Endodermal cell (in vitro differentiated cells): ENCODE results near the gene CCDC14. TPM values are rescaled to one million over a fixed set of nuclear protein-coding genes. Genes with fewer than 3 reads are reported as not detected.

Source experiments
- DNase-seq: peaks from one replicate; pipeline ENCODE4 v3.0.0-alpha.2; 2017
- H3K27ac ChIP-seq: 2 replicates; pipeline ENCODE4 v1.5.1; 2013; ENCODE audit warnings: mild to moderate bottlenecking, low read depth, low read length, moderate library complexity
- H3K27me3 ChIP-seq: 2 replicates; pipeline ENCODE4 v1.6.1; 2013; ENCODE audit warnings: mild to moderate bottlenecking, low read length, moderate library complexity; ENCODE audit not compliant: insufficient read depth, control insufficient read depth, poor library complexity, severe bottlenecking
- H3K36me3 ChIP-seq: 2 replicates; pipeline ENCODE4 v1.7.0; 2013; ENCODE audit warnings: mild to moderate bottlenecking, low read length, moderate library complexity; ENCODE audit not compliant: control insufficient read depth, insufficient read depth
- H3K4me1 ChIP-seq: one replicate; pipeline ENCODE4 v1.7.0; 2013; ENCODE audit warnings: low read length; ENCODE audit not compliant: control insufficient read depth, insufficient read depth
- H3K4me3 ChIP-seq: 2 replicates; pipeline ENCODE4 v1.5.1; 2013; ENCODE audit warnings: mild to moderate bottlenecking, low read length, moderate library complexity
- H3K9ac ChIP-seq: 2 replicates; pipeline ENCODE4 v1.6.1; 2013; ENCODE audit warnings: mild to moderate bottlenecking, low read length, moderate library complexity; ENCODE audit not compliant: poor library complexity, severe bottlenecking; ENCODE audit errors: extremely low read depth
- H3K9me3 ChIP-seq: 2 replicates; pipeline ENCODE4 v1.6.1; 2013; ENCODE audit warnings: mild to moderate bottlenecking, low read length, moderate library complexity; ENCODE audit not compliant: control insufficient read depth
- H3K27ac Mint-ChIP-seq: 2 replicates; pipeline ENCODE4 v1.8.0; 2020; ENCODE audit warnings: mixed read lengths
- H3K27me3 Mint-ChIP-seq: 2 replicates; pipeline ENCODE4 v1.8.0; 2021; ENCODE audit warnings: mild to moderate bottlenecking, mixed read lengths; ENCODE audit not compliant: insufficient read depth
- H3K36me3 Mint-ChIP-seq: 2 replicates; pipeline ENCODE4 v1.8.0; 2020; ENCODE audit warnings: low read depth, mixed read lengths
- H3K4me1 Mint-ChIP-seq: 2 replicates; pipeline ENCODE4 v1.8.0; 2020; ENCODE audit warnings: mixed read lengths
- H3K4me3 Mint-ChIP-seq: 2 replicates; pipeline ENCODE4 v1.8.0; 2020; ENCODE audit warnings: mild to moderate bottlenecking, moderate library complexity, mixed read lengths
- H3K9me3 Mint-ChIP-seq: 2 replicates; pipeline ENCODE4 v1.8.0; 2020; ENCODE audit warnings: mild to moderate bottlenecking, mixed read lengths
- CTCF ChIP-seq: fragments of 200-600 bp; sonication (generic); conservative IDR thresholded peaks from 2 replicates; pipeline ENCODE4 v1.5.0; 2021; ENCODE audit warnings: antibody characterized with exemption, mild to moderate bottlenecking
- WGBS, 2 experiments: methylation state at CpG; one replicate each; pipeline versions ENCODE4 v1.1.5 to v1.1.7; 2013; ENCODE audit warnings: missing lambda C conversion rate in 2 of 2, mixed read lengths in 1 of 2; ENCODE audit not compliant: insufficient coverage in 1 of 2, insufficient read length in 1 of 2; 5-methylcytosine and 5-hydroxymethylcytosine counted together
- total RNA-seq, 2 donors: library from RNA; stranded (reverse); fragmentation: NEBNext Ultra II Directional in 1 of 2; extraction: Animal tissue kit (Norgen Biotek cat#: 25700) in 1 of 2; gene quantifications; 2 replicates in 1 of 2; 3 replicates in 1 of 2; pipeline ENCODE4 v1.2.1, GENCODE V29; 2021

CCDC14 gene
- total RNA-seq, 2 donors from 2014 or later: 88.3 to 99.4 TPM

- Mint-ChIP-seq H3K9me3 (no peaks in the 10 kb centered on the region), H3K4me3 (no peak overlapping the region), H3K27me3 (no peaks in the 10 kb centered on the region), H3K4me1 (no peaks in the 10 kb centered on the region), H3K27ac (no peak overlapping the region), H3K36me3 (peaks cover 58% of the 10 kb centered on the region)
- Histone ChIP-seq H3K27me3 (no peaks in the 10 kb centered on the region), H3K4me3 (no peak overlapping the region), H3K9me3 (no peaks in the 10 kb centered on the region), H3K9ac (no peak overlapping the region), H3K4me1 (no peaks in the 10 kb centered on the region), H3K36me3 (peaks cover 94% of the 10 kb centered on the region), H3K27ac (no peak overlapping the region)
- TF ChIP-seq CTCF: no peak
- DNase-seq: no peak
Measured at GRCh38 chr3:123947482-123947881, 13.5 kb downstream of the CCDC14 start.

GRCh38 chr3:123941542-123941941 lies 19.5 kb downstream of the CCDC14 start:
- Histone ChIP-seq H3K4me1 (peaks cover 2% of the 10 kb centered on the region), H3K9me3 (no peaks in the 10 kb centered on the region), H3K27me3 (no peaks in the 10 kb centered on the region), H3K36me3 (peaks cover 82% of the 10 kb centered on the region), H3K27ac (no peak overlapping the region), H3K9ac (no peak overlapping the region), H3K4me3 (no peak overlapping the region)
- Mint-ChIP-seq H3K4me1 (peaks cover 23% of the 10 kb centered on the region), H3K27me3 (no peaks in the 10 kb centered on the region), H3K36me3 (peaks cover 37% of the 10 kb centered on the region), H3K4me3 (no peak overlapping the region), H3K27ac (no peak overlapping the region), H3K9me3 (no peaks in the 10 kb centered on the region)
- 90% methylated on average over 1 of the region's 1 CpG; no CpG with 5 or more reads in 1 of the 2 experiments for WGBS, 2 experiments
- no peak for DNase-seq
- TF ChIP-seq CTCF: no peak

- Histone ChIP-seq H3K36me3 (peaks cover 80% of the 10 kb centered on the region), H3K27me3 (no peaks in the 10 kb centered on the region), H3K4me1 (peaks cover 5% of the 10 kb centered on the region), H3K9ac (no peak overlapping the region), H3K9me3 (no peaks in the 10 kb centered on the region), H3K27ac (no peak overlapping the region), H3K4me3 (no peak overlapping the region)
- Mint-ChIP-seq H3K9me3 (no peaks in the 10 kb centered on the region), H3K4me3 (no peak overlapping the region), H3K4me1 (peaks cover 27% of the 10 kb centered on the region), H3K36me3 (peaks cover 33% of the 10 kb centered on the region), H3K27me3 (no peaks in the 10 kb centered on the region), H3K27ac (no peak overlapping the region)
- TF ChIP-seq CTCF: no peak
- no peak for DNase-seq
- WGBS, 2 experiments: 89% methylated on average over 1 of the region's 2 CpGs; no CpG with 5 or more reads in 1 of the 2 experiments
Measured at GRCh38 chr3:123941121-123941520, 19.9 kb downstream of the CCDC14 start.
